AG04450 (cell line): Measurements from ENCODE around the gene HIP1. TPM values are rescaled to one million over a fixed set of nuclear protein-coding genes. Genes with fewer than 3 reads are reported as not detected.

ENCODE experiments used
- CTCF ChIA-PET: fragments of 300-600, 350-600 bp; formaldehyde crosslinking; extraction: SDS; loops from one replicate; lab custom pipeline; 2022; ENCODE audit warnings: antibody characterized with exemption, inconsistent platforms; lab: Charles Lee
- POLR2A ChIA-PET: fragments of 350-600 bp; formaldehyde crosslinking; extraction: SDS; loops from one replicate; lab custom pipeline; 2021; ENCODE audit warnings: antibody characterized with exemption, inconsistent platforms; lab: Yijun Ruan, JAX
- DNase-seq: peaks from one replicate; pipeline ENCODE4 v3.0.0-alpha.2; 2011; ENCODE audit warnings: low read depth, low spot score
- H3K27ac ChIP-seq: one replicate; pipeline ENCODE4 v1.5.1; 2012; ENCODE audit warnings: low read depth, low read length, control low read depth
- H3K27me3 ChIP-seq: one replicate; pipeline ENCODE4 v1.6.0; 2012; ENCODE audit warnings: low read length; ENCODE audit not compliant: control insufficient read depth, insufficient read depth
- H3K4me3 ChIP-seq: 2 replicates; pipeline ENCODE4 v1.5.1; 2011; ENCODE audit warnings: mild to moderate bottlenecking, low read depth, low read length, control low read depth
- H3K9me3 ChIP-seq: 2 replicates; pipeline ENCODE4 v1.5.1; 2012; ENCODE audit warnings: low read length; ENCODE audit not compliant: control insufficient read depth, insufficient read depth
- CTCF ChIP-seq: IDR thresholded peaks from 2 replicates; pipeline ENCODE4 v1.5.1; 2011; ENCODE audit warnings: low read depth, low read length, control low read depth, inconsistent platforms
- polyA plus RNA-seq: library from polyadenylated mRNA; depleted of rRNA; stranded (reverse); fragments of >200 nt; gene quantifications from 2 replicates; pipeline ENCODE4 v1.2.3, GENCODE V29; 2011

Gene HIP1
- polyA plus RNA-seq, 1 experiment, result 13.7 TPM

GRCh38 chr7:75617634-75618234 is 121.0 kb downstream of the HIP1 start:
- H3K27ac ChIP-seq, result no peak overlapping the region
- no peak overlapping the region for H3K4me3 ChIP-seq
- ChIA-PET POLR2A (no interaction called here), CTCF (no interaction called here)
- no peaks in the 10 kb centered on the region for H3K9me3 ChIP-seq
- TF ChIP-seq CTCF, result no peak
- H3K27me3 ChIP-seq, result no peaks in the 10 kb centered on the region
- DNase-seq, result no peak

- Histone ChIP-seq H3K27ac (no peak overlapping the region), H3K9me3 (no peaks in the 10 kb centered on the region), H3K27me3 (no peaks in the 10 kb centered on the region), H3K4me3 (no peak overlapping the region)
- POLR2A ChIA-PET, result no interaction called here
- TF ChIP-seq CTCF, result no peak
- CTCF ChIA-PET, result interaction anchor here (0.7 kb wide), 1 partner anchor 14 kb away, joined by 3 read pairs; no protein-coding TSS in a partner anchor
- DNase-seq, result no peak
Measured at GRCh38 chr7:75616421-75617167, 122.1 kb downstream of the HIP1 start.

- ChIA-PET CTCF (no interaction called here), POLR2A (no interaction called here)
- no peak for TF ChIP-seq CTCF
- DNase-seq, result no peak
- Histone ChIP-seq H3K9me3 (no peaks in the 10 kb centered on the region), H3K4me3 (no peak overlapping the region), H3K27ac (no peak overlapping the region), H3K27me3 (no peaks in the 10 kb centered on the region)
Measured at GRCh38 chr7:75614401-75614800, 124.3 kb downstream of the HIP1 start.

- POLR2A ChIA-PET, result no interaction called here
- CTCF ChIA-PET, result no interaction called here
- no peak overlapping the region for H3K27ac ChIP-seq
Measured at GRCh38 chr7:75613351-75613750, 125.4 kb downstream of the HIP1 start.

More at GRCh38 chr7:75613351-75613750, 125.4 kb downstream of the HIP1 start:
- no peak for TF ChIP-seq CTCF
- H3K9me3 ChIP-seq, result no peaks in the 10 kb centered on the region
- DNase-seq, result no peak
- H3K27me3 ChIP-seq, result no peaks in the 10 kb centered on the region
- H3K4me3 ChIP-seq, result no peak overlapping the region
